Measurements from ENCODE around the gene CCDC159.

Gene CCDC159

DNA sequence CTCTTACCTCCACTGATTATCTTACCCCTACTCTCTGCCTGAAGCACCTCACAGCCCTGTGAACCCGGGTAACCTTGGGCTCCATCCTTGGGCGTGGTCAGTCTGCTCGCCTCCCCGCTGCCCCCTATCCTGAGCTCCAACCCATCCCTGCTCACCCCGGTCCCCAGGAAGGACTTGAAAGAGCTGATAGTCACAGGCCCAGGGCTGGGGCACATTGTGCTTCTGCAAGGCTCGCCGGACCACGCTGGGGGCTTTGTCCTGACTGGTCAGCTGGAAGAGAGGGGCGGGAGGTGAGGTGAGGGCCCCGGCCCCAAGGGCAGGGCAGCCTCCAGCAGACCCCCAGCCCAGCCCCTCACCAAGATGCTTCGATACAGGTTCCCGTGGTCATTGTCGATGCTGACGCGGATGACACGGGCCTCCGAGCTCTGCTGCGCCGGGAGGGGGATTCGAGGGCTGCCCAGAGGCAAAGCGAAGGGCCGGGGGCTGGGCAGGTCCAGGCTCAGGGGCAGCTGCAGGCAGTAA, 50.8 kb downstream of the CCDC159 start:
- no peak for DNase-seq

DNA sequence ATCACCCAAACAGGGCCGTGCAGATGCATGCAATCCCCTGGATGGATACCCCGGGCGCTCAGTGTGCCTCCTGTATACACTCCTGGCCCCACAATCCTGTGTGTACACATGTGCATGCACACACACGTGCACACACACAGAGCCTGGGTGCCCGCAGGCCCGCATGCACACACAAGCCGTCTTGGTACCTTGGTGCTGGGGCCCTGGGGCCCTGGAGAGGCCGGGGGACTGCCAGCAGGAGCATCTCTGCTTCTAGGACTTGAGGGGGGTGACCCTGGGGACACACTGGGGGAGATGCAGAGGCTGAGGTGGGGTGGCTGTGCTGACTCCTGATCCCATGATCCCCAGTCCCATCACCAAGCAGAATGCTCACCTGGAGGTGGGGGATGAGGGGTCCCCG, 53.3 kb downstream of the CCDC159 start:
- DNase-seq, result no peak

DNA sequence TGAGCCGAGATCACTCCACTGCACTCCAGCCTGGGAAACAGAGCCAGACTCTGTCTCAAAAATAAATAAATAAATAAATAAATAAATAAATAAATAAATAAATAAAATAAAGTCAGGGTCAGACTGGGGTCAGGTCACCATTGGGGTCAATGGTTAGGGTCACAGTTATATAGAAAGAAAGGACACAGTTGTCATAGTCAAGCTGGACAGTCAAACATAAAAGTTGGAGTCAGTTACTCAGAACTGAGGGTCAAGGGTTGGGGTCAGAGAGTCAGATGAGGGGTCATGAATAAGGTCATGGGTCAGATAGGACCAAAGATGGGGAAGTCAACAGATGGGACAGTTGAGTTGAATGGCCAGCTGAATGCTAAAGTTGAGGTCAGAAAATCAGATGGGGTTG, 54.5 kb downstream of the CCDC159 start:
- no peak for DNase-seq

DNA sequence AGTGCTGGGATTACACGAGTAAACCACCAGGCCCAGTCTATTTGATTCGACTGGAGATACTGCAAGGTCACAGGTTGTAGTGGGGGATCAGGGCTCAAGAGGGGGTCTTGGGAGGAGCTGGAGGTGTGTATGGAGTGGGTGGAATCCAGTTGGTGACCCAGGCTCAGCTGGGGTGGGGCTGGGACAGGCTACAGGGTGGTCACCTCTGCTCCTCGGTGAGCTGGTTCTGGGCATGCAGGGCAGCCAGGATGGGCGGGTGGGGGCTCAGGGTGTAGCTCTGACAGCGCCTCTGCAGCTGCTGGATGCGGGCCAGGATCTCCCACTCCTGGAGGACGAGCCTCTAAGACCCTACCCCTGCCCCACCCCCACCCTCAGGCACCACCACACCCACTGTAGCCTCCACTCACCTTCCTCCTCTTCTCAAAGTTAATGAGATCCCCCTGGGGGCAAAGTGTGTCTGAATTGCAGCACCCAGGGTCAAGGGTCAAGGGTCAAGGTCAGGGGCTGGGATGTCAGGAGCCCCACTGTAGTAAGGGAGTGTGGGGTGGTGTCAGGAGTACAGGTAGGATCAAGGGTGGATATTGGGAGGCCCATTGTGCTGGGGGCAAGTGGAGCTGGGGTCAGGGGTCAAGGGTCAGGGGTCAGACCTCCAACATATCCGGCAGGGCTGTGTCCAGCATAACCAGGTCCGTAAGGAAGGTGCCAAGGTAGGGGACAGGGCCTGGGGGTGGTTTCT, 55.7 kb downstream of the CCDC159 start:
- no peak for DNase-seq
